Measurements from ENCODE around the gene DCP1B.

The DCP1B gene

DNA sequence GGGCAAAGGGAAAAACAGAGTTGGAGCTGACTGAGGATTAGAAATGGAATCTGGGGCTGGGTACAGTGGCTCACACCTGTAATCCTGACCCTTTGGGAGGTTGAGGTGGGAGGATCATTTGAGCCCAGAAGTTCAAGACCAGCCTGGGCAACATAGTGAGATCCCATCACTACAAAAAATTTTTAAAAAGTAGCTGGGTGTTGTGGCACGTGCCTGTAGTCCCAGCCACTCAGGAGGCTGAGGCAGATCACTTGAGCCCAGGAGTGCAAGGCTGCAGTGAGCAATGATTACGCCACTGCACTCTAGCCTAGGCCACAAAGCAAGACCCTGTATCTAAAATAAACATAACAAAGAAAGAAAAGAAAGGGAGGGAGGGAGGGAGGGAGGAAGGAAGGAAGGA, 14.9 kb upstream of the DCP1B start:
- POLR2A ChIA-PET = no interaction called here

DNA sequence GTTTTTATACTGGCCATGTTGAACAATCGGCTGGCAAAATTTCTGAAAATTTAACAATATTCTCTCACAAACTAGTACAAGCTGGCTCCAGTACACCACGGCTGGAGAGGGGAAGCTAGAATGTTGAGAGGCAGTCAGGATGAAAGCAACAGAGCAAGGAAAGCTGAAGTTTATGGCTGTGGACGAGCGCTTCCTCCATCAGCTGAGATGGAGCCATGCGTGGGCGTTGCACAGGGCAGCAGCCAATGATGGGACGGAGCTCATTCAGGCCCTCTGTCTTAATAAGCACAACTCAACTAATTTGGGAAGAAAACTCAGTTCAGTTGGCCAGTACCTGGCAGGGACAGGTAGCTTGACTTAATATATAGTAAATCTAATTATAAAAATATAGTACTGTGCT, 14.1 kb upstream of the DCP1B start:
- ChIA-PET POLR2A (no interaction called here), CTCF (interaction anchor here (1.2 to 2.7 kb wide), 5 partner anchors 7 to 365 kb away, joined by 4 to 10 read pairs (median 5); no protein-coding TSS in a partner anchor)
- TF ChIP-seq, protein P1, sequence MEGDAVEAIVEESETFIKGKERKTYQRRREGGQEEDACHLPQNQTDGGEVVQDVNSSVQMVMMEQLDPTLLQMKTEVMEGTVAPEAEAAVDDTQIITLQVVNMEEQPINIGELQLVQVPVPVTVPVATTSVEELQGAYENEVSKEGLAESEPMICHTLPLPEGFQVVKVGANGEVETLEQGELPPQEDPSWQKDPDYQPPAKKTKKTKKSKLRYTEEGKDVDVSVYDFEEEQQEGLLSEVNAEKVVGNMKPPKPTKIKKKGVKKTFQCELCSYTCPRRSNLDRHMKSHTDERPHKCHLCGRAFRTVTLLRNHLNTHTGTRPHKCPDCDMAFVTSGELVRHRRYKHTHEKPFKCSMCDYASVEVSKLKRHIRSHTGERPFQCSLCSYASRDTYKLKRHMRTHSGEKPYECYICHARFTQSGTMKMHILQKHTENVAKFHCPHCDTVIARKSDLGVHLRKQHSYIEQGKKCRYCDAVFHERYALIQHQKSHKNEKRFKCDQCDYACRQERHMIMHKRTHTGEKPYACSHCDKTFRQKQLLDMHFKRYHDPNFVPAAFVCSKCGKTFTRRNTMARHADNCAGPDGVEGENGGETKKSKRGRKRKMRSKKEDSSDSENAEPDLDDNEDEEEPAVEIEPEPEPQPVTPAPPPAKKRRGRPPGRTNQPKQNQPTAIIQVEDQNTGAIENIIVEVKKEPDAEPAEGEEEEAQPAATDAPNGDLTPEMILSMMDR (IDR thresholded peaks at IDR 0.05; ENCODE audit: control extremely low read depth, extremely low read depth, low read depth, missing control alignments) = no peak
- DNase-seq (ENCODE audit: extremely low spot score) = no peak

More for the DNA sequence above, 14.9 kb upstream of the DCP1B start:
- DNase-seq (ENCODE audit: extremely low spot score) = no peak
- CTCF ChIA-PET = interaction anchor here (1.6 to 2.7 kb wide), 3 partner anchors 8 to 366 kb away, joined by 4 to 10 read pairs (median 5); no protein-coding TSS in a partner anchor
- TF ChIP-seq, protein P1 (IDR thresholded peaks at IDR 0.05; ENCODE audit: control extremely low read depth, extremely low read depth, low read depth, missing control alignments) = no peak

DNA sequence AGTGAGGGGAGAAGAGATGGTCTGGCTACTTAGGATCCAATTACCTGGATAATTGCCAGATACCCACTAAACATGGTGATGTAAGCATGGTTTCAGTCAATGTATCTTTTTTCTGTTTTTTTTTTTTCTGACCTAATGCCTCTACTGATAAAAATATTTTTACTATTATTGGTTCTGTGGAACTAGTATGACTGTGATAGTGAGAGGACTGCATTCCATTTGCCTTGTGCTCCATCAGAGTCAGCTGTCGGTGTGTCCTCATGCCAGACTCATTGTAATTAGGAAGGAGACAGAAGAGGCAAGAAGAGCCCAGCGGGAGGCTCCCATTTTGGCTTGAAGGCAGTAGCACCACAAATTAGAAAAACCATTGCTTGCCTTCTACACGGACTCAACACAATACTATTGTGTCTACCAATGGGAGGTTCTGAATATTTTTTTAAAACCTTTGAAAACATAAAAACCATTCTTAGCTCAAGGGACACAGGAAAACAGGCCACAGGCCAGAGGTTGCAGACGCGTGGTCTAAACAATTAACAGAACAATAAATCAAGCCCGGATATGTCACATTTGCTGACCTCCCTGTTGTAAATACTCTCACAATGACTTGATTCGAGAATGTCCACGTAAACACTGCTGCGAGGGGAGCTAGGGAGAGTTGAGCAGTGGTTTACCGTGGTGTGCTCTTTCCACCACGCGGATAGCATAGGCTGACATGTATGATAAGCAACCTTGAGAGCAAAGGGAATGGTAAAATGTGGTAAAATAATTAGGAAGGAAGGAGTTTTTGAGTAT, 13.5 kb upstream of the DCP1B start:
- ChIA-PET CTCF (interaction anchor here (1.1 to 2.1 kb wide), 6 partner anchors 9 to 778 kb away, joined by 3 to 8 read pairs (median 5); no protein-coding TSS in a partner anchor), POLR2A (no interaction called here)
- TF ChIP-seq, protein P1 (IDR thresholded peaks at IDR 0.05; ENCODE audit: control extremely low read depth, extremely low read depth, low read depth, missing control alignments) = no peak
- DNase-seq (ENCODE audit: extremely low spot score) = no peak

DNA sequence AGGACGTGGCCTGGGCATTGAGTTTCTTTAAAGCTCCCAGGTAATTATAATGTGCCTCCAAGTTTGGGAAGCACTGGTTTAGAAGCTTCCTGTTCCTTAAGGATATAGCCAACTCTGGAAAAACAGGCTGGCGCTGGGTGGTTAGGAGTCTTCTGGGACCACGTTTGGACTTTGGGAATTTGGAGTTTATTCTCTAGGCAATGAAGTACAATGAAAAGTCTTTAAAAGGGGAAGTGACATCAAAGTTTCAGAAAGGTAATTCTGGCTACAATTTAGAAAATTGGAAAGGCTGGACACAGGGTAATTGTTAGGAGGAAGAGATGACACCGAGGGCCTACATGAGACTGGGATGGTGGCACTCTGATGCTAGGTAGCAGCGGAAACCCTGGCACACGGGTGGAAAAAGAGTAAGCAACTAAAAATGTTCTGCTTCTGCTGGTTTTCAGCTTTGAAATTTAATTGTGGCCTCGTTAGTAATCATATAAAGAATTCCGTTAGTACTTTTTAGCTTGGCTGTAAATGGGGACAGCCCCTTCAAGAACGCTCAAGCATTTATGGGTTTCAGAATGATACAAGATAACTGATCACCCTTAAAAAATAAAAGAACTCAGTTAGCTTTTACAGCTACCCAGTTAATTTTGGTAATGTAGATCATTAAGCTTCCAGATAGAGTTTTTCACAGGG, 12.7 kb upstream of the DCP1B start:
- CTCF ChIA-PET = interaction anchor here (0.7 to 2.1 kb wide), 4 partner anchors 9 to 779 kb away, joined by 3 to 8 read pairs (median 4); partner anchors contain the start of gene DCP1B
- POLR2A ChIA-PET = no interaction called here
- no peak for DNase-seq (ENCODE audit: extremely low spot score)
- TF ChIP-seq, protein P1 (IDR thresholded peaks at IDR 0.05; ENCODE audit: control extremely low read depth, extremely low read depth, low read depth, missing control alignments) = no peak

DNA sequence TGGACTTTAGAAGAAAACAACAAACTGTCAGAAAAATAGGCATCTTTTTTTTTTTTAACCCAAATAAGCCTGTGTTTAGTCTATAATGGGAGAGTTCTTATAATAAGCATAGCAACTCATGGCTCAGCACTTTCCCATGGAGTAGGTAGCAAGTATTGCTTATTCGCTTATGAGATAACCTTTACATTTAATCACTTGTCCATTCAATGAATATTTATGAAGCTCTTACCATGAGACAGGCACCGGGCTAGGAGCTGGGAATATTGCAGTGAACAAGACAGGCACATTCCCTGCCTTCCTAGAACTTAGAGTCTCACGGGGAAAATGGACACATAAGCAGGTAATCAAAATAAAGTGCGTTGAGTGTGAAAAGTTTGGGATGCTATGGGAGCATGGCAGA, 10.0 kb upstream of the DCP1B start:
- DNase-seq (ENCODE audit: extremely low spot score) = no peak
- CTCF ChIA-PET = interaction anchor here (0.8 to 1.8 kb wide), 2 partner anchors 10 to 13 kb away, joined by 5 read pairs; partner anchors contain the start of gene DCP1B
- POLR2A ChIA-PET = no interaction called here
- TF ChIP-seq, protein P1 (IDR thresholded peaks at IDR 0.05; ENCODE audit: control extremely low read depth, extremely low read depth, low read depth, missing control alignments) = no peak

DNA sequence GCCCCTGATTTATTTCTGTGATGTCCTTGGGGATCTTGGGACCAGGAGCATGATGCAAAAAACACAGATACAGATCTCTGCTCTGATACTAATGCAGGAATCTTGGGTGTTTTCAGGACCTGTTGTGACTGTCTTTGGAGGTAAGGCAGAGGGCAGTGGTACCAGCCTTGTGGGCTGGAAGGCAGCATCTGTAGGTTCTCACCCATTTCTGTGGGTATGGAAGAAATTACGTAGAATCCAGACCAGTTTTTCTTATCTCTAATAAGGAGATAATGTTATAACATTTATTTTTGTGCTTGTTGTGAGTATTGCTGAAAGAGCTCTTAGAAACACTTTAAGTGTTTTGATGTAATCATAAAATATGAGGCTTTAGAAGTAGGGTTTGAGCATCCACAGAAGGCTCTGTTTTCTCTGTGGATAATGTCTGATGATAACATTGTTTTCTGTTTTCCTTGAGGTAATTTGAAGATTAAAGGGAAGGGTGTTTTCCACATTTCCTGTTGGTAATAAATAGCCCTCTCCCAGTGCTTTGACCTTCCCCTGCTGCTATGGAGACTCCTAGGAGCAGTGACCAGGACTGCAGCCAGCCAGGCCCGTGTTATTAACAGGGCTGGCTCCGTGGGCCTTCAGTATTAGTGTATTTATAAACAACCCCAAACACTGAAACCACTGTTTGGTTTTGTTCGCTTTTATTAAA, 9.4 kb upstream of the DCP1B start:
- ChIA-PET CTCF (interaction anchor here (1.5 kb wide), 1 partner anchor 21 kb away, joined by 3 read pairs; no protein-coding TSS in a partner anchor), POLR2A (no interaction called here)
- no peak for DNase-seq (ENCODE audit: extremely low spot score)
- TF ChIP-seq, protein P1 (IDR thresholded peaks at IDR 0.05; ENCODE audit: control extremely low read depth, extremely low read depth, low read depth, missing control alignments) = no peak

Measured in GM10248 (cell line).